Esophagus squamous epithelium (tissue), 5 donors: Measurements from ENCODE around the gene PLCB1. TPM values are rescaled to one million over a fixed set of nuclear protein-coding genes. Genes with fewer than 3 reads are reported as not detected.

Experiments used
- DNase-seq: peaks from one replicate; lab custom pipeline; 2025; lab: John Stamatoyannopoulos, UW
- H3K27ac ChIP-seq, 4 donors: fragments of 200-600 bp; sonication (generic); one replicate each; pipeline ENCODE4 v1.5.1; 2016 to 2019; ENCODE audit warnings: mild to moderate bottlenecking in 1 of 4
- H3K27me3 ChIP-seq, 4 donors: fragments of 200-600 bp; sonication (generic); 1 replicate in 3 of 4; 2 replicates in 1 of 4; pipeline versions ENCODE4 v1.5.1 to v1.6.0; 2017 to 2021; ENCODE audit warnings: antibody characterized with exemption in 1 of 4
- H3K36me3 ChIP-seq, 3 donors: fragments of 200-600 bp; sonication (generic); one replicate each; pipeline ENCODE4 v1.5.1; 2016 to 2019
- H3K4me1 ChIP-seq, 3 donors: fragments of 200-600 bp; sonication (generic); one replicate each; pipeline ENCODE4 v1.5.1; 2017 to 2019
- H3K4me3 ChIP-seq, 4 donors: fragments of 200-600 bp; sonication (generic); 1 replicate in 3 of 4; 2 replicates in 1 of 4; pipeline ENCODE4 v1.5.1; 2016 to 2019; ENCODE audit warnings: mild to moderate bottlenecking in 2 of 4, moderate library complexity in 1 of 4
- H3K9me3 ChIP-seq, 3 donors: fragments of 200-600 bp; sonication (generic); one replicate each; pipeline ENCODE4 v1.5.1; 2016 to 2019
- CTCF ChIP-seq, 6 experiments: fragments of 450-650 bp in 4 of 6; fragments of 200-600 bp in 2 of 6; sonication (generic) in 2 of 6; IDR thresholded peaks; one replicate each; pipeline ENCODE4 v1.5.1; 2016 to 2019; ENCODE audit warnings: antibody characterized with exemption in 6 of 6, mild to moderate bottlenecking in 4 of 6, moderate library complexity in 4 of 6
- POLR2A ChIP-seq, 4 donors: fragments of 450-650 bp; IDR thresholded peaks; one replicate each; pipeline ENCODE4 v1.6.1; 2017; ENCODE audit warnings: antibody characterized with exemption in 4 of 4, mild to moderate bottlenecking in 4 of 4, moderate library complexity in 3 of 4
- WGBS, 2 donors: methylation state at CpG; one replicate each; pipeline ENCODE4 v1.1.5; 2018; 5-methylcytosine and 5-hydroxymethylcytosine counted together
- intact Hi-C: fragments of 100-400 bp; cut with DNase I; formaldehyde crosslinking; loops from one replicate; pipeline ENCODE4 v1.15.0; 2022
- total RNA-seq, 4 donors: library from RNA; depleted of rRNA; stranded (reverse); fragments of >200 nt; gene quantifications; one replicate each; pipeline ENCODE4 v1.1.0, GENCODE V29; 2016
- donor health status: DM: yes; HTN: yes; CAD: no.

The PLCB1 gene
- total RNA-seq, 4 donors from 2014 or later: 1.9 to 20.4 (median 5.0) TPM

GRCh38 chr20:8386991-8387390, 254.9 kb downstream of the PLCB1 start:
- intact Hi-C loops: loop anchor here (10.0 kb wide), 1 partner anchor 252 kb away; the partner anchor contains the start of gene PLCB1
- TF ChIP-seq POLR2A (IDR thresholded peaks at IDR 0.05): no peak
- no peak for TF ChIP-seq CTCF (IDR thresholded peaks at IDR 0.05)
- H3K36me3 ChIP-seq: no peaks in the 10 kb centered on the region
- H3K27ac ChIP-seq: no peak overlapping the region
- H3K9me3 ChIP-seq: no peaks in the 10 kb centered on the region
- H3K4me1 ChIP-seq: peaks cover 0 to 21% (median 7%) of the 10 kb centered on the region in 3 donors
- no peaks in the 10 kb centered on the region for H3K27me3 ChIP-seq
- 41% methylated on average over 3 of the region's 3 CpGs for WGBS, 2 donors
- H3K4me3 ChIP-seq: no peak overlapping the region
- DNase-seq: no peak

- H3K27ac ChIP-seq: no peak overlapping the region
Observed at GRCh38 chr20:8388141-8388540, 256.1 kb downstream of the PLCB1 start.

GRCh38 chr20:8388707-8389106, 256.6 kb downstream of the PLCB1 start:
- Histone ChIP-seq H3K4me3 (no peak overlapping the region), H3K9me3 (no peaks in the 10 kb centered on the region), H3K27ac (no peak overlapping the region), H3K36me3 (no peaks in the 10 kb centered on the region), H3K27me3 (no peaks in the 10 kb centered on the region), H3K4me1 (peaks cover 0 to 21% (median 7%) of the 10 kb centered on the region in 3 donors)
- no peak for DNase-seq
- TF ChIP-seq CTCF (IDR thresholded peaks at IDR 0.05): no peak
- no peak for TF ChIP-seq POLR2A (IDR thresholded peaks at IDR 0.05)
- 92 to 96% methylated on average over 1 of the region's 1 CpG for WGBS, 2 donors
- intact Hi-C loops: loop anchor here (10.0 kb wide), 1 partner anchor 254 kb away; the partner anchor contains the start of gene PLCB1

More at GRCh38 chr20:8388141-8388540, 256.1 kb downstream of the PLCB1 start:
- no peaks in the 10 kb centered on the region for H3K9me3 ChIP-seq
- no peak for DNase-seq
- intact Hi-C loops: loop anchor here (10.0 kb wide), 1 partner anchor 253 kb away; the partner anchor contains the start of gene PLCB1
- no peaks in the 10 kb centered on the region for H3K27me3 ChIP-seq
- H3K4me1 ChIP-seq: peaks cover 0 to 21% (median 7%) of the 10 kb centered on the region in 3 donors
- no peak overlapping the region for H3K4me3 ChIP-seq
- TF ChIP-seq CTCF (IDR thresholded peaks at IDR 0.05): no peak
- no peaks in the 10 kb centered on the region for H3K36me3 ChIP-seq
- 17 to 25% methylated on average over 2 of the region's 2 CpGs for WGBS, 2 donors

- TF ChIP-seq CTCF (IDR thresholded peaks at IDR 0.05) (peak; percentile 39 to 57 (median 51)), POLR2A (IDR thresholded peaks at IDR 0.05) (no peak)
- Histone ChIP-seq H3K27ac (no peak overlapping the region), H3K4me1 (peaks cover 0 to 21% (median 7%) of the 10 kb centered on the region in 3 donors), H3K9me3 (no peaks in the 10 kb centered on the region), H3K4me3 (no peak overlapping the region), H3K27me3 (no peaks in the 10 kb centered on the region), H3K36me3 (no peaks in the 10 kb centered on the region)
- WGBS, 2 donors: 36 to 41% methylated on average over 7 of the region's 7 CpGs
- intact Hi-C loops: loop anchor here (10.0 kb wide), 1 partner anchor 255 kb away; the partner anchor contains the start of gene PLCB1
- DNase-seq: no peak
Observed at GRCh38 chr20:8389381-8390036, 257.4 kb downstream of the PLCB1 start.

GRCh38 chr20:8390037-8390433, 258.0 kb downstream of the PLCB1 start:
- WGBS, 2 donors: 65 to 78% methylated on average over 5 of the region's 5 CpGs
- no peaks in the 10 kb centered on the region for H3K27me3 ChIP-seq
- H3K4me1 ChIP-seq: peaks cover 0 to 19% (median 7%) of the 10 kb centered on the region in 3 donors
- intact Hi-C loops: no loop called here
- H3K36me3 ChIP-seq: no peaks in the 10 kb centered on the region
- no peak overlapping the region for H3K4me3 ChIP-seq
- no peak overlapping the region for H3K27ac ChIP-seq
- no peaks in the 10 kb centered on the region for H3K9me3 ChIP-seq
- DNase-seq: no peak
- no peak for TF ChIP-seq CTCF (IDR thresholded peaks at IDR 0.05)
- TF ChIP-seq POLR2A (IDR thresholded peaks at IDR 0.05): no peak
